Esophagus muscularis mucosa (tissue), 4 donors: ENCODE measurements around the gene IGFLR1. TPM values are rescaled to one million over a fixed set of nuclear protein-coding genes. Genes with fewer than 3 reads are reported as not detected.

Experiments
- DNase-seq: peaks from one replicate; pipeline ENCODE4 v3.0.0-alpha.2; 2017; ENCODE audit errors: extremely low spot score
- H3K27ac ChIP-seq, 4 donors: fragments of 200-600 bp; sonication (generic); replicated peaks in 1 of 4; 1 replicate in 3 of 4; 2 replicates in 1 of 4; pipeline ENCODE4 v1.5.1; 2016 to 2019; ENCODE audit warnings: mild to moderate bottlenecking in 1 of 4
- H3K27me3 ChIP-seq, 4 donors: fragments of 200-600 bp; sonication (generic); one replicate each; pipeline versions ENCODE4 v1.5.1 to v1.6.0; 2016 to 2019
- H3K36me3 ChIP-seq, 4 donors: fragments of 200-600 bp; sonication (generic); one replicate each; pipeline ENCODE4 v1.5.1; 2016 to 2019
- H3K4me1 ChIP-seq, 4 donors: fragments of 200-600 bp; sonication (generic); one replicate each; pipeline ENCODE4 v1.5.1; 2016 to 2019
- H3K4me3 ChIP-seq, 4 donors: fragments of 200-600 bp; sonication (generic); 1 replicate in 2 of 4; 2 replicates in 2 of 4; pipeline ENCODE4 v1.5.1; 2016 to 2019; ENCODE audit warnings: mild to moderate bottlenecking in 4 of 4, moderate library complexity in 1 of 4
- H3K9me3 ChIP-seq, 4 donors: fragments of 200-600 bp; sonication (generic); 1 replicate in 3 of 4; 2 replicates in 1 of 4; pipeline ENCODE4 v1.5.1; 2016 to 2019
- CTCF ChIP-seq, 3 experiments: fragments of 200-600 bp in 2 of 3; fragments of 450-650 bp in 1 of 3; sonication (generic) in 2 of 3; IDR thresholded peaks; one replicate each; pipeline ENCODE4 v1.5.1; 2017 to 2019; ENCODE audit warnings: antibody characterized with exemption in 3 of 3, mild to moderate bottlenecking in 2 of 3, moderate library complexity in 1 of 3
- EP300 ChIP-seq: sonication (generic); formaldehyde crosslinking; IDR thresholded peaks from one replicate; pipeline ENCODE4 v1.6.1; 2017; ENCODE audit warnings: antibody characterized with exemption
- POLR2A ChIP-seq: fragments of 450-650 bp; IDR thresholded peaks from one replicate; pipeline ENCODE4 v1.6.1; 2017; ENCODE audit warnings: antibody characterized with exemption, moderate library complexity, mild to moderate bottlenecking, low read depth
- POLR2AphosphoS5 ChIP-seq, 2 donors: sonication (generic); formaldehyde crosslinking; IDR thresholded peaks; one replicate each; pipeline ENCODE4 v1.6.1; 2017; ENCODE audit warnings: antibody characterized with exemption in 2 of 2
- WGBS: methylation state at CpG from one replicate; pipeline ENCODE4 v1.1.5; 2018; 5-methylcytosine and 5-hydroxymethylcytosine counted together
- intact Hi-C: fragments of 100-400 bp; cut with DNase I; formaldehyde crosslinking; loops from one replicate; pipeline ENCODE4 v1.15.1; 2023
- total RNA-seq, 4 donors: library from RNA; depleted of rRNA; stranded (reverse); fragments of >200 nt; gene quantifications; one replicate each; pipeline versions ENCODE4 v1.1.0 to v1.2.1, GENCODE V29; 2016

The IGFLR1 gene
- total RNA-seq, 4 donors from 2014 or later = 1.7 to 8.1 (median 5.9) TPM

GRCh38 chr19:35689836-35690235 lies 52.4 kb downstream of the IGFLR1 start:
- H3K4me3 ChIP-seq = no peak overlapping the region
- peaks cover 0 to 10% (median 0%) of the 10 kb centered on the region in 4 donors for H3K27me3 ChIP-seq
- no peak overlapping the region for H3K27ac ChIP-seq
- H3K4me1 ChIP-seq = no peaks in the 10 kb centered on the region
- no peak for TF ChIP-seq CTCF (IDR thresholded peaks at IDR 0.05)
- TF ChIP-seq POLR2AphosphoS5 (IDR thresholded peaks at IDR 0.05) = no peak
- no peak for TF ChIP-seq POLR2A
- TF ChIP-seq EP300 = no peak
- no peaks in the 10 kb centered on the region for H3K36me3 ChIP-seq
- no peaks in the 10 kb centered on the region for H3K9me3 ChIP-seq
- intact Hi-C loops = loop anchor here (5.0 kb wide), 2 partner anchors 132 to 242 kb away; no protein-coding TSS in a partner anchor
- no peak for DNase-seq
- WGBS = 53% methylated on average over 4 of the region's 4 CpGs

Other genes with a start within 250 kb of the IGFLR1 start
- gene DMKN, start 228.8 kb downstream of the IGFLR1 start, total RNA-seq = 1 to 10 TPM; 1.7 to 5.5 (median 3.8) TPM
- not detected for gene SBSN, start 214.1 kb downstream of the IGFLR1 start, total RNA-seq
- gene GAPDHS, start 209.0 kb downstream of the IGFLR1 start, total RNA-seq = not detected
- gene TMEM147, start 196.8 kb downstream of the IGFLR1 start, total RNA-seq = 100 to 1,000 TPM in 2 of 4 donors, 10 to 100 TPM in 2; 47.3 to 109 (median 91.6) TPM
- gene ATP4A, start 178.8 kb downstream of the IGFLR1 start, total RNA-seq = not detected
- not detected for gene PMIS2, start 156.3 kb downstream of the IGFLR1 start, total RNA-seq
- gene HAUS5, start 129.7 kb downstream of the IGFLR1 start, total RNA-seq = 1 to 10 TPM; 3.7 to 4.7 (median 4.3) TPM
- 100 to 1,000 TPM in 2 of 4 donors, 10 to 100 TPM in 2; 63.1 to 112 (median 95.2) TPM for gene RBM42, start 113.4 kb downstream of the IGFLR1 start, total RNA-seq
- gene ETV2, start 100.7 kb downstream of the IGFLR1 start, total RNA-seq = 1 to 10 TPM in 1 of 4 donors, not detected in 3; 3.4 TPM
- 100 to 1,000 TPM; 205 to 508 (median 313) TPM for gene COX6B1, start 94.1 kb downstream of the IGFLR1 start, total RNA-seq
- not detected for gene UPK1A, start 75.9 kb downstream of the IGFLR1 start, total RNA-seq
- gene ZBTB32, start 37.9 kb downstream of the IGFLR1 start, total RNA-seq = not detected
- gene KMT2B, start 24.4 kb downstream of the IGFLR1 start, total RNA-seq = 10 to 100 TPM; 22.0 to 30.6 (median 24.2) TPM
- gene U2AF1L4, start 3.0 kb upstream of the IGFLR1 start, total RNA-seq = 10 to 100 TPM in 3 of 4 donors, 1 to 10 TPM in 1; 7.9 to 31.1 (median 20.9) TPM
- gene PSENEN, start 3.2 kb upstream of the IGFLR1 start, total RNA-seq = 10 to 100 TPM; 27.4 to 48.7 (median 33.8) TPM
- gene LIN37, start 6.1 kb upstream of the IGFLR1 start, total RNA-seq = 10 to 100 TPM; 11.6 to 18.3 (median 15.6) TPM
- gene HSPB6, start 14.6 kb upstream of the IGFLR1 start, total RNA-seq = 100 to 1,000 TPM in 2 of 4 donors, 10 to 100 TPM in 2; 64.4 to 146 (median 105) TPM
- 1 to 10 TPM; 5.6 to 8.7 (median 7.1) TPM for gene PROSER3, start 15.7 kb upstream of the IGFLR1 start, total RNA-seq
- gene ARHGAP33, start 33.1 kb upstream of the IGFLR1 start, total RNA-seq = 10 to 100 TPM in 2 of 4 donors, 1 to 10 TPM in 2; 3.3 to 11.2 (median 7.7) TPM
- not detected for gene PRODH2, start 70.4 kb upstream of the IGFLR1 start, total RNA-seq
- not detected for gene NPHS1, start 110.1 kb upstream of the IGFLR1 start, total RNA-seq
- gene KIRREL2, start 114.5 kb upstream of the IGFLR1 start, total RNA-seq = not detected
- gene APLP1, start 126.1 kb upstream of the IGFLR1 start, total RNA-seq = 10 to 100 TPM in 2 of 4 donors, 1 to 10 TPM in 2; 4.6 to 14.6 (median 8.8) TPM
- gene NFKBID, start 158.1 kb upstream of the IGFLR1 start, total RNA-seq = 1 to 10 TPM; 2.5 to 6.2 (median 5.3) TPM
- 10 to 100 TPM in 1 of 4 donors, 1 to 10 TPM in 1, not detected in 2; 3.7 to 14.6 TPM for gene HCST, start 160.1 kb upstream of the IGFLR1 start, total RNA-seq
- gene TYROBP, start 165.8 kb upstream of the IGFLR1 start, total RNA-seq = 100 to 1,000 TPM in 1 of 4 donors, 10 to 100 TPM in 3; 47.1 to 145 (median 50.7) TPM
- gene LRFN3, start 193.9 kb upstream of the IGFLR1 start, total RNA-seq = 10 to 100 TPM in 3 of 4 donors, 1 to 10 TPM in 1; 7.5 to 22.6 (median 15.3) TPM